GM23338 (cell line): ENCODE data around the gene OR51D1. TPM values are rescaled to one million over a fixed set of nuclear protein-coding genes. Genes with fewer than 3 reads are reported as not detected.

Experiments
- ATAC-seq: fragments of 200-7000 bp; cut with Tn5 transposase; 3 replicates; pipeline ENCODE4 v1.9.1; 2020
- DNase-seq: peaks from one replicate; pipeline ENCODE4 v3.0.0-alpha.2; 2015; ENCODE audit warnings: low spot score
- H2AFZ ChIP-seq: fragments of 200-600 bp; sonication (generic); 2 replicates; pipeline ENCODE4 v1.8.0; 2016; ENCODE audit warnings: antibody characterized with exemption, mild to moderate bottlenecking, moderate library complexity
- H3F3A ChIP-seq: fragments of 200-600 bp; sonication (generic); replicated peaks from 2 replicates; pipeline ENCODE4 v1.8.0; 2017; ENCODE audit warnings: antibody characterized with exemption, mixed run types, low read depth
- H3K27ac ChIP-seq: fragments of 200-600 bp; sonication (generic); 2 replicates; pipeline ENCODE4 v1.6.1; 2016; ENCODE audit warnings: low read depth
- H3K27me3 ChIP-seq: fragments of 200-600 bp; sonication (generic); 2 replicates; pipeline ENCODE4 v1.8.0; 2016; ENCODE audit warnings: mild to moderate bottlenecking, mixed run types, moderate library complexity; ENCODE audit not compliant: insufficient read depth
- H3K36me3 ChIP-seq: fragments of 200-600 bp; sonication (generic); 2 replicates; pipeline ENCODE4 v1.8.0; 2016; ENCODE audit warnings: mild to moderate bottlenecking; ENCODE audit not compliant: insufficient read depth
- H3K4me1 ChIP-seq: fragments of 200-600 bp; sonication (generic); 2 replicates; pipeline ENCODE4 v1.8.0; 2016; ENCODE audit warnings: mild to moderate bottlenecking, moderate library complexity; ENCODE audit not compliant: insufficient read depth
- H3K4me2 ChIP-seq: fragments of 200-600 bp; sonication (generic); 2 replicates; pipeline ENCODE4 v1.7.1; 2017; ENCODE audit warnings: mixed run types
- H3K4me3 ChIP-seq: fragments of 200-600 bp; sonication (generic); 2 replicates; pipeline ENCODE4 v1.6.1; 2016; ENCODE audit warnings: mixed run types
- H3K79me2 ChIP-seq: fragments of 200-600 bp; sonication (generic); replicated peaks from 2 replicates; pipeline ENCODE4 v1.8.0; 2017; ENCODE audit warnings: mild to moderate bottlenecking; ENCODE audit not compliant: insufficient read depth
- H3K9me2 ChIP-seq: fragments of 200-600 bp; sonication (generic); 2 replicates; pipeline ENCODE4 v1.8.0; 2017; ENCODE audit not compliant: insufficient read depth
- H4K20me1 ChIP-seq: fragments of 200-600 bp; sonication (generic); replicated peaks from 2 replicates; pipeline ENCODE4 v1.8.0; 2017; ENCODE audit warnings: mild to moderate bottlenecking; ENCODE audit not compliant: insufficient read depth
- H3K27ac Mint-ChIP-seq: 2 replicates; pipeline ENCODE4 v1.8.0; 2020; ENCODE audit warnings: inconsistent platforms, mild to moderate bottlenecking, moderate library complexity, mixed read lengths
- H3K27me3 Mint-ChIP-seq: 3 replicates; pipeline ENCODE4 v1.8.0; 2022; ENCODE audit warnings: low read depth, mild to moderate bottlenecking, moderate library complexity, mixed read lengths, inconsistent platforms; ENCODE audit not compliant: insufficient read depth, poor library complexity
- H3K36me3 Mint-ChIP-seq: 3 replicates; pipeline ENCODE4 v1.8.0; 2021; ENCODE audit warnings: low read depth, mild to moderate bottlenecking, inconsistent platforms, moderate library complexity, mixed read lengths
- H3K4me1 Mint-ChIP-seq: 3 replicates; pipeline ENCODE4 v1.8.0; 2020; ENCODE audit warnings: mild to moderate bottlenecking, inconsistent platforms, mixed read lengths
- H3K4me3 Mint-ChIP-seq: 3 replicates; pipeline ENCODE4 v1.8.0; 2021; ENCODE audit warnings: moderate library complexity, mild to moderate bottlenecking, inconsistent platforms, mixed read lengths
- H3K9me3 Mint-ChIP-seq: 3 replicates; pipeline ENCODE4 v1.8.0; 2020; ENCODE audit warnings: moderate library complexity, mild to moderate bottlenecking, inconsistent platforms, mixed read lengths
- CREB1 ChIP-seq: fragments of 250-450 bp; sonication (Bioruptor Pico); IDR thresholded peaks from 2 replicates; pipeline ENCODE4 v1.5.0; 2020; ENCODE audit warnings: low read depth, mild to moderate bottlenecking, moderate library complexity
- CTCF ChIP-seq, 2 experiments: fragments of 200-600 bp in 1 of 2; sonication (generic) in 1 of 2; conservative IDR thresholded peaks; 2 replicates each; pipeline versions ENCODE4 v1.5.1 to v1.6.1; 2016 to 2017; ENCODE audit warnings: antibody characterized with exemption in 2 of 2, low read depth in 2 of 2, mild to moderate bottlenecking in 2 of 2, moderate library complexity in 1 of 2
- ETS1 ChIP-seq: IDR thresholded peaks from 2 replicates; pipeline ENCODE4 v1.6.1; 2016; ENCODE audit warnings: antibody characterized with exemption
- EZH2 ChIP-seq: fragments of 200-600 bp; sonication (generic); IDR thresholded peaks from one replicate; pipeline ENCODE4 v1.8.0; 2017; ENCODE audit warnings: antibody characterized with exemption, mild to moderate bottlenecking, low read depth; ENCODE audit not compliant: unreplicated experiment
- EZH2phosphoT487 ChIP-seq: fragments of 200-600 bp; sonication (generic); IDR thresholded peaks from one replicate; pipeline ENCODE4 v1.8.1; 2018; ENCODE audit warnings: antibody characterized with exemption; ENCODE audit not compliant: unreplicated experiment
- JUNB ChIP-seq: IDR thresholded peaks from one replicate; pipeline ENCODE4 v1.6.1; 2016; ENCODE audit warnings: antibody characterized with exemption; ENCODE audit not compliant: unreplicated experiment
- NANOG ChIP-seq: IDR thresholded peaks from 2 replicates; pipeline ENCODE4 v1.6.1; 2016; ENCODE audit warnings: antibody characterized with exemption, borderline replicate concordance
- POLR2AphosphoS5 ChIP-seq: IDR thresholded peaks from 2 replicates; pipeline ENCODE4 v1.6.1; 2016; ENCODE audit warnings: antibody characterized with exemption, low read depth
- REST ChIP-seq: IDR thresholded peaks from one replicate; pipeline ENCODE4 v1.6.1; 2018; ENCODE audit warnings: antibody characterized with exemption; ENCODE audit not compliant: unreplicated experiment
- STAT1 ChIP-seq: IDR thresholded peaks from one replicate; pipeline ENCODE4 v1.6.1; 2016; ENCODE audit warnings: antibody characterized with exemption; ENCODE audit not compliant: unreplicated experiment
- ZNF114 ChIP-seq: fragments of 250-450 bp; sonication (Bioruptor Pico); IDR thresholded peaks from 2 replicates; pipeline ENCODE4 v1.5.0; 2020; ENCODE audit warnings: mild to moderate bottlenecking, moderate library complexity
- ZNF331 ChIP-seq: fragments of 250-450 bp; sonication (Bioruptor Pico); IDR thresholded peaks from 2 replicates; pipeline ENCODE4 v1.5.0; 2020; ENCODE audit warnings: low read depth, mild to moderate bottlenecking, moderate library complexity
- ZNF462 ChIP-seq: fragments of 250-450 bp; sonication (Bioruptor Pico); IDR thresholded peaks from 2 replicates; pipeline ENCODE4 v1.5.0; 2020; ENCODE audit warnings: mild to moderate bottlenecking, moderate library complexity
- polyA plus RNA-seq: library from polyadenylated mRNA; unstranded; fragments of >200 nt; fragmentation: Nextera tagmentation; extraction: Ambion mirVana; gene quantifications from 2 replicates; pipeline ENCODE4 v1.2.1, GENCODE V29; 2016
- total RNA-seq: library from RNA; depleted of rRNA; stranded (reverse); fragments of >200 nt; shearing (Covaris generic); gene quantifications from 2 replicates; pipeline ENCODE4 v1.2.3, GENCODE V29; 2014

OR51D1 gene
- total and polyA plus RNA-seq, 2 experiments from 2014 or later: not detected

GRCh38 chr11:4658629-4659445, 21.6 kb downstream of the OR51D1 start:
- peaks cover 4% of the 10 kb centered on the region; the same call in 1 of the 3 replicates for H3K4me1 Mint-ChIP-seq
- H3K4me1 ChIP-seq: no peaks in the 10 kb centered on the region
- no peak overlapping the region for H3K27ac ChIP-seq
- no peaks in the 10 kb centered on the region for H3K27me3 ChIP-seq
- H3K36me3 ChIP-seq: no peaks in the 10 kb centered on the region
- 0 out of 2 replicates have a peak overlapping the region, but pooled peaks have one; percentile 43 for H2AFZ ChIP-seq
- no peaks in the 10 kb centered on the region; the same call in 2 of the 3 replicates for H3K9me3 Mint-ChIP-seq
- no peak overlapping the region for H3K4me2 ChIP-seq
- H3K27ac Mint-ChIP-seq: no peak overlapping the region
- H3K27me3 Mint-ChIP-seq: peaks cover 4% of the 10 kb centered on the region
- no peak for TF ChIP-seq EZH2
- TF ChIP-seq STAT1: no peak
- TF ChIP-seq ZNF462 (CRISPR knock-in tag): no peak
- no peak for TF ChIP-seq EZH2phosphoT487
- TF ChIP-seq NANOG: no peak
- no peak for TF ChIP-seq ZNF331 (CRISPR knock-in tag)
- no peak for TF ChIP-seq ZNF114 (CRISPR knock-in tag)
- no peak for TF ChIP-seq CREB1 (CRISPR knock-in tag)
- no peak for TF ChIP-seq ETS1
- no peak for TF ChIP-seq POLR2AphosphoS5
- TF ChIP-seq JUNB: no peak
- no peak for TF ChIP-seq REST
- no peak for TF ChIP-seq CTCF (conservative IDR thresholded peaks at IDR 0.05; ENCODE audit: low read depth in 2 of 2)
- no peak overlapping the region for H3K4me3 ChIP-seq
- H3K4me3 Mint-ChIP-seq: no peak overlapping the region
- no peaks in the 10 kb centered on the region for H4K20me1 ChIP-seq
- ATAC-seq (no peak), DNase-seq (no peak)
- no peaks in the 10 kb centered on the region for H3K79me2 ChIP-seq
- no peaks in the 10 kb centered on the region; the same call in 2 of the 3 replicates for H3K36me3 Mint-ChIP-seq
- H3F3A ChIP-seq: no peaks in the 10 kb centered on the region
- no peaks in the 10 kb centered on the region for H3K9me2 ChIP-seq
